ENCODE measurements around the gene UBN2.

Gene UBN2

GRCh38 chr7:139231513-139232376 is 708 bp downstream of the UBN2 start:
- DNase-seq (ENCODE audit: low read depth): peak; percentile 5

GRCh38 chr7:139232377-139232717 is 1.3 kb downstream of the UBN2 start:
- DNase-seq (ENCODE audit: low read depth): no peak

DNA sequence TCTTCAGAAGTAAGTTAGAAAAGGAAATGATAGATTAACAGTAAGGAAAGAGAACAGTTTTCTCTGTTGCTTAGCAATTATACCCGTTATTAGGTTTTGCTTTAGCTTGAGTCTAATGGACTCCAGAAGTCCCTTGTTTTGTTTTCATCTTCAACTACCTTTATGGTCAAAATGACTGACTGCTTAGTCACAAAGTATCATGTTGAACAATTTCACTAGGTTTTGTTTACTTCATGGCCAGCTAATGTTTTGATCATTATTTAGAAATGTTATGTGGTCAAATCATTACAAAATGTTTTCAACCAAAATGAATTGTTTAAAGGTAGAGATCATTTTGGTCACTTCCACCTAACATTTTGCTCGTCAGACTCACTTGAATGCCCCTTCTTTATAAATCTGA is 1.9 kb downstream of the UBN2 start:
- no peak for DNase-seq (ENCODE audit: low read depth)

GRCh38 chr7:139241258-139241657 is 10.2 kb downstream of the UBN2 start:
- DNase-seq (ENCODE audit: low read depth): no peak

DNA sequence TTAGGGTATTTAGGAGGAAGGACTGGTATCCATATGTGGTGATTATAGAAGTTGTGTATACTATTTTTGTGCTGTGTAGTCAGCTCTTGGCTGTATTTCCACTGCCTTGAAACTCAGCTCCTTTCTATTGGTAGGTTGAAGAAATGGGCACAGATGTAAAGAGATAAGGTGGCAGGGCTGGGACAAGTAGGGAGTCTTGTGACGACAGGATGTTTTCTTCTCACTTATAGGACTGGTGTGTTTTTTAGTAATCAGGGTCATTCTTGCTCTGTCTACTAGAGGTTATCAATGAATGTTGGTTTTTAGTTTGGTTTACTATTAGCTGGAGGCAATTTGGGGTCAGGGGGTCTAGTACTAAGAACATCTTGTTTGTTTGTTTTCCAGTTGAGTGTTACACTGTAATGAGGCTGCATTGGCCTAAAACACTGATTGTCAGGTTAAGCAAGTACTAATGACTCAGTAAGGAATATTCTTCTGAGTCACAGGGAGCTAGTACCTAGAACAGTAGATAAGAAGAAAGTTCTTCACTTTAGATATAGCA is 11.8 kb downstream of the UBN2 start:
- DNase-seq (ENCODE audit: low read depth): no peak

GRCh38 chr7:139245401-139245800 is 14.4 kb downstream of the UBN2 start:
- no peak for DNase-seq (ENCODE audit: low read depth)

DNA sequence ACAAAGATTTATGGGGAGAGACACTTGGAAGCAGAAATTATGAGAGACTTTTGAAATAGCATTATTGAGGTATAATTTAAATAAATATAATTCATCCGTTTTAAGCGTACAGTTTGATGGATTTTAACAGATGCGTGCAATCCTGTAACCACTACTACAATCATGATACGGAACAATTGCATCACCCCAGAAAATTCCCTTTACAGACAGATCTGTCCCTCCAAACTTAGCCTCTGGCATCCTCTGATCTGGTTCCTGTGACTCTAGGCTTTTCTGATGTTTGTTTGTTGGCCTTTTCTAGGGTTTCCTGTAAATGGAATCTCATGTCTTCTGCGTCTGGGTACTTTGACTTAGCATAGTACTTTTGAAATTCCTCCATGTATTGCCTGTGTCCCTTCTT is 15.5 kb downstream of the UBN2 start:
- DNase-seq (ENCODE audit: low read depth): no peak

DNA sequence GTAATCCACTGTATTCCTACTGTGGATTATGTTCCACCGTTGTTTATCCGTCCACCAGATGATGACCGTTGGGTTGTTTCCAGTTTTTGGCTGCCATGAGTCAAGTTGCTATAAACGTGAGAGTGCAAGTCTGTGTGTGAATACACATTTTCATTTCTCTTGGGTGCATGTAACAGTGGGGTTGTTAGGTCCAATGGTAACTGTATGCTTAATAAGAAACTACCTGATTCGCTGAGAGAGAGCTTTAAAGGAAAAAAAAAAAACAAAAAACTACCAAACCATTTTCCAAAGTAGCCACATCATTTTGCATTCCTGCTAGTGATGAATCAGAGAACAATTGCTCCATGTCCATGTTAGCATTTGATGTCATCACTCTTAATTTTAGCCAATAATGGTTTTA is 15.9 kb downstream of the UBN2 start:
- DNase-seq (ENCODE audit: low read depth): no peak

DNA sequence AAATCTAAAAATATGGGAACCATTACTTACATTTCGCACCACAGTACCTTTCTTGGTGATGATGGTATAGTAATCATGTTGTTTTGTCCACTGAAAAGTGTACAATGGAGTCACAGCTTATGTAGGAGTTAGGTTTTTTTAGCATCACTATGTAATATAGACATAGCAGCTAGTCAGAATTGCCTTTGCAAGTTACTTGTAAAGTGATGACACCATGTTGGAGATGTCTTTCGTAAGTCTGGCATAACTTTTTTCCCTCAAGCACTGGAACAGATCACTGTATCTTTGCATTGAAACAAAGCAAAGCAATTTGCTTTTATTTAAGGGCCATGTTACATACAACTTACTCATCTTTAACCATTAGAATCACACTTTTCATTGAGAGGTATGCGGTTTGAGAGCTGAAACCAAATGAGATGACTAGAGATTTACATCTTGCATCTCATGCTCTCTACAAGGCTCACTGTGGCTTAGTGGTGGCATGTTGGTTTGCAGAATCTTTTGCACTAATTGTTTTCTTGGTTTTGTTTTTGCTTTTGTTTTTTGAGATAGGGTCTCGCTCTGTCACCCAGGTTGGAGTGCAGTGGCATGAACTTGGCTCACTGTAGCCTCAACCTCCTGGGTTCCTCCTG is 18.3 kb downstream of the UBN2 start:
- no peak for DNase-seq (ENCODE audit: low read depth)

DNA sequence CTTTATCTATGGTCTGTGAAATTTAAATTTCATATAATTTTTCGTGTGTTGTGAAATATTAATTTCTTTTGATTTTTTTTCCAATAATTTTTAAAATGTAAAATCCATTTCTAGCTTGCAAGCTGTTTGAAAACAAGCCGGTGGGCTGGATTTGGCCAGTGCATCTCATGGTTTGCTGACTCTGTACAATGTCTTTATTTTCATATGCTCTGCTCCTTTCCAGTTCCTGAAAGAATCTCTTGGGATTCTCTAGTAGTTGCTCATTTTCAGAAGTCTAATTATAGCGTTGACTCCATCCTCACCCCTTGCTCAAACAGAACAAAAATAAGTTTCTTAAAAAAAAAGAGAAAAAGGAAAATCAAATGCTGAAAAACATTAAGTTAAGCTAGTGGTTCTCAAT is 21.4 kb downstream of the UBN2 start:
- DNase-seq (ENCODE audit: low read depth): no peak

DNA sequence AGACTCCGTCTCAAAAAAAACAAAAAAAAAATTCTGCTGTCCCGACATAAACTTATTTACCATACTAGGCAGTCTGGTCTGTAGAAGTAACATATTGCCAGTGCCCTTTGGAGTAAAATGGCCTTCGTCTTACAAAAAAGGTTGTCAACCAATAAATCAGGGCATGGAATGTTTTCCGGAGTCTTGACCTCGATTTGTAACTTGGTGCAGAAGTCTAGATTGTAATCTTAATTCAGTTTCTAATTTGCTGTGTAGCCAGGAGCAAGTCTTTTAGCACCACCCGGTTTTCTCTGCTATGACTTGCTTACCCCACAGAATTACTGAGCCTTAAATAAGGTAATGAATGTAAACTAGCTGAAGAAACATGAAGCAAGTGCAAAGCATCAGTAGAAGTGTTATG is 23.2 kb downstream of the UBN2 start:
- DNase-seq (ENCODE audit: low read depth): no peak

DNA sequence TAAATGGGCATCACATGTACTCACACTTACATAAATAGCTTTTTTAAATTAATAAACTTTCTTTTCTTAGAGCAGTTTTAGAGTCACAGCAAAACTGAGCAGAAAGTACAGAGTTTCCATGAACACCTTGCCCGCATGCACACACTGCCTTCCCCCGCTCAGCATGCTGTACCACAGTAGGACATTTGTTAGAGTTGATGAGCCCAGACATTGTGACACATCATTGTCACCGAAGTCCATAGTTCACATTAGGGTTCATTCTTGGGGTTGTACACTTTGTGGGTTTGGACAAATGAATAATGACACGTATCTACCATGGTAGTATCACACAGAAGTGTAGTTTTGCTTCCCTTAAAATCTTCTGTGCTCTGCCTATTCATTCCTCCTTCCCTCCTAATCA is 23.7 kb downstream of the UBN2 start:
- DNase-seq (ENCODE audit: low read depth): no peak

- no peak for DNase-seq (ENCODE audit: low read depth)
Observed at GRCh38 chr7:139255290-139255689, 24.3 kb downstream of the UBN2 start.

DNA sequence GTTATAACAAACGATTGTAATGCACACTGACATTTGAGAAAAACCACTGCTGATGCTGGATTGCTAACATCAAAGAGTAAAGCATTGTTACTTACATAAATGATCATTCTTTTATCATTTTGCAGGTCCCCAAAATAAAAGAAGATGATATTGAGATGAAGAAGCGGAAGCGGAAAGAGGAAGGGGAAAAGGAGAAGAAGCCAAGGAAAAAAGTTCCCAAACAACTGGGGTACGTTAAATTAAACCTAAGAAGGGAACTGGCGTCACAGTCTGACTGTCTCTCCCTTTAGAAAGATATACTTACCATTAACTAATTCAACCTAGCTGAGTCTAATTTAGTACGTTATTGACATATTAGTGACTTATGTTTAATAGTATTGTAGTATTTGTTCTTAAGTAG is 28.1 kb downstream of the UBN2 start:
- DNase-seq (ENCODE audit: low read depth): no peak

DNA sequence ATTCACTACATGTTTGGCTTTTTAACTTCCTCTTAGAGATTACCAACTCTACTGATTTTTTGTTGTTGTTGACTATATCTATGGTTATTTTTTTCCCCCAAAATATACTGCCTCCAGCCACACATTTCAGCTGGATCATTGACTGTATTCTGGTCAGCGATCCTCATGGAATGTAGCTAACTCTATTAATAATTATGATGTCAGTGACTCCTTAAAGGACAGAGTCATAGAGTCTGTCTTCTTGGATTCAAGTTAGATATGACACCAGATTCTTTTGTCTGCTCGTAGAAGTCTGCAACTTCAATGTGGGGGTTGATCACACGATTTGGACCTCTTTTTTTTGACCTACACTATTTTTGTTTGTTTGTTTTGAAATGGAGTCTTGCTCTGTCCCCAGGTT is 33.2 kb downstream of the UBN2 start:
- DNase-seq (ENCODE audit: low read depth): no peak

DNA sequence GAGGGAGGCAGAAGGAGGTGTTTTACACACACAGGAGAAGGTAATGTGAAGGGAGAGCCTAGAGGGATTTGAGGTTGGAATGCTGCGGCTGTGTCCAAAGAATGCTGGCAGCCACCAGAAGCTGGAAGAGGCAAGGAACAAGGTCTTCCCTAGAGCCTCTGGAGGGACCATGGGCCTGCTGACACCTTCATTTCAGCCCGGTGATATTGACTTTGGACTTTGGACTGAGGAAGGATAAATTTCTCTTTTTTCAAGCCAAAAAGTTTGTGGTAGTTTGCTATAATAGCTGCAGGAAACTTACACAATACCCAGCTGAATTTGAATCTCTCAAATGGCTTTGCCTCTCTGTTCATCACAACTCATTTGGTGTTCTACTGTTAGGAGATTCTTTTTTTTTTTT is 34.6 kb downstream of the UBN2 start:
- DNase-seq (ENCODE audit: low read depth): no peak

DNA sequence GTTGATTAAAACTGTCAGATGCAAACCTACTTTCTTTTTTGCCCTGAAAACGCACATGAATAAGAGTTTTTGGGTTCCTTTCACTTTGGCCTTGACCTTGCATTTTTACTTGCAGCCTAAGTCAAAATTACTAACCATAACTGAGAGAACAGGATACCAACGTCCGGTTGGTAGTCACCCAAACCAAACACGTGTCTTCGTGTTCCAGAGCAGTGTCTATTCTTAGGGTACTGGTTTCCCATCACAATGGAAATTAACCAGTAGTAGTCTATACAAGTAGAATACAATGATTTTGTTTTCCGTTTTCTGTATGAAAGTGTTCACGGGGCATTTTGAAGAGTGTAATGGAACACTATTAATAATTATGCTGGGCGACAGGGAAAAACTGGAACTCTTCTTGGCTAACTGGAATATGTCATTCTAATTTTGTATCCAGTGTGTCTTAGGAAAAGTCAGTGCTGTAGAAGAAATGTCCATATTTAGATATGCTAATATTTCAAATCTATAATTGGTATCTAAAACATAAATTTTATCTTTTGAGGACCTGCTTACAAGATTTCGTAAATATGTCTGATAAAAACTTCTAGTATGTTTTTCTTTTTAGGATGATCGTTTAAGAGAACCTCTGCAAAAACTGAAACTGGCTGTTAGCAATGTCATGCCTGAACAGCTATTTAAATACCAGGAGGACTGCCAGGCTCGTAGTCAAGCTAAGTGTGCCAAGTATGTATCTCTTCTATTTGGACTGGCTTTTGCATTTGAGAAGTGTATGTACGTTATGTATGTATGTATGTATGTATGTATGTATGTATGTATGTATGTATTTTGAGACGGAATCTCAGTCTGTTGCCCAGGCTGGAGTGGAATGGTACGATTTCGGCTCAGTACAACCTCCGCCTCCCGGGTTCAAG is 40.9 kb downstream of the UBN2 start:
- no peak for DNase-seq (ENCODE audit: low read depth)

- DNase-seq (ENCODE audit: low read depth): no peak
Observed at GRCh38 chr7:139284252-139284896, 53.3 kb downstream of the UBN2 start.

DNA sequence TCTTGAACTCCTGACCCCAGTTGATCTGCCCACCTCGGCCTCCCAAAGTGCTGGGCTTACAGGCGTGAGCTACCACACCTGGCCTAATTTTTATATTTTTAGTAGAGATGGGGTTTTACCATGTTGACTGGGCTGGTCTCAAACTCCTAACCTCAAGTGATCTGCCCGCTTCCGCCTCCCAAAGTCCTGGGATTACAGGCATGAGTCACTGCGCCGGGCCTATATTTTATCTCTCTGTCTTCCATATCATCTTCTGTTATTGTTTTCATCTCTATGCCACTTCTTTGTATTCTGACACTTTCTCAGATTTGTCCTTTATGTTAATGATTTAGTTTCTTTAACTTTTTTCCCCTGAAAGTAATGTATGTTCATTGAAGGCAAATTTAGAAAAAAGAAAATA is 55.1 kb downstream of the UBN2 start:
- no peak for DNase-seq (ENCODE audit: low read depth)

- no peak for DNase-seq (ENCODE audit: low read depth)
Observed at GRCh38 chr7:139292821-139293220, 61.8 kb downstream of the UBN2 start.

- DNase-seq (ENCODE audit: low read depth): no peak
Observed at GRCh38 chr7:139293534-139293933, 62.5 kb downstream of the UBN2 start.

- DNase-seq (ENCODE audit: low read depth): no peak
Observed at GRCh38 chr7:139294241-139294640, 63.2 kb downstream of the UBN2 start.

All from stimulated activated CD8-positive, alpha-beta memory T cell treated with anti-CD3 and anti-CD28 coated beads, Interleukin-4, amount 100 ng/mL, for 24 hours (primary cell).